Amniotic epithelial cell (primary cell): Measurements from ENCODE around the gene HLA-DOB.
"Not testable (repeated sequence)": the region's sequence is repeated elsewhere in the genome, so short reads cannot be mapped to it uniquely, and the experiment has no call there.

Experiments used
- DNase-seq: peaks from one replicate; pipeline ENCODE4 v3.0.0-alpha.2; 2010; ENCODE audit warnings: low read depth

HLA-DOB gene

GRCh38 chr6:32807020-32807580, 9.7 kb downstream of the HLA-DOB start:
- DNase-seq: no peak

- not testable (repeated sequence) for DNase-seq
Observed at GRCh38 chr6:32805404-32805803, 11.4 kb downstream of the HLA-DOB start.

GRCh38 chr6:32803416-32803815, 13.4 kb downstream of the HLA-DOB start:
- no peak for DNase-seq

- no peak for DNase-seq
Observed at GRCh38 chr6:32799740-32800139, 17.1 kb downstream of the HLA-DOB start.

GRCh38 chr6:32799168-32799567, 17.6 kb downstream of the HLA-DOB start:
- no peak for DNase-seq

GRCh38 chr6:32796848-32797776, 19.7 kb downstream of the HLA-DOB start:
- DNase-seq: peak; percentile 68

GRCh38 chr6:32794510-32794909, 22.3 kb downstream of the HLA-DOB start:
- no peak for DNase-seq

- no peak for DNase-seq
Observed at GRCh38 chr6:32792901-32793435, 23.8 kb downstream of the HLA-DOB start.

- DNase-seq: no peak
Observed at GRCh38 chr6:32790306-32790705, 26.5 kb downstream of the HLA-DOB start.

GRCh38 chr6:32785781-32786533, 30.8 kb downstream of the HLA-DOB start:
- peak; percentile 67 for DNase-seq

GRCh38 chr6:32782923-32783322, 33.9 kb downstream of the HLA-DOB start:
- DNase-seq: not testable (repeated sequence)

- no peak for DNase-seq
Observed at GRCh38 chr6:32779036-32779435, 37.8 kb downstream of the HLA-DOB start.

GRCh38 chr6:32775071-32775470, 41.7 kb downstream of the HLA-DOB start:
- DNase-seq: no peak

- no peak for DNase-seq
Observed at GRCh38 chr6:32774426-32774825, 42.4 kb downstream of the HLA-DOB start.

GRCh38 chr6:32772656-32773055, 44.1 kb downstream of the HLA-DOB start:
- DNase-seq: no peak

- DNase-seq: no peak
Observed at GRCh38 chr6:32764048-32764447, 52.8 kb downstream of the HLA-DOB start.

GRCh38 chr6:32763421-32763820, 53.4 kb downstream of the HLA-DOB start, which contains the start of gene HLA-DQB2:
HLA-DQB2 (minus strand) TSS chr6:32763532; CDS start chr6:32763470, 62 bp downstream.
- DNase-seq: peak; percentile 2
